DMS153 (cell line): ENCODE measurements around the gene KRTAP10-3.

Source experiments
- DNase-seq: peaks from one replicate; lab custom pipeline; 2025; lab: John Stamatoyannopoulos, UW

KRTAP10-3 gene

DNA sequence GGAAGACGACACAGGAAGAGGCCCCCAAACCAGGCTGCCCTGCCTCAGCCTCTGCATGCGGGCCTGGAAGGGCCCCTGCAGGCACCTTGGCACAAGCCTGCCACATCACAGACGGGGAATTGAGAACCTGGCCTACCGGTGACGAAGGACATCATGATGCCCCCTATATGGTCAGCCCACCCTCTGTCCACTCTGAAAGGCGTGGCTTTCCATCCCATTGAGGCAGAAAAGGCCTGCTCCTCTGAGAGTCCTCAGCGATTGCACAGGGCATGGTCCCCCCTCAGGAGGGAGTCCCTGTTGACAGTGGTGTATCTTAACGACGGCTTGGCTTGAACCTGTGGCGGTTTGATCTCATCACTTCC, 30.0 kb downstream of the KRTAP10-3 start:
- DNase-seq = no peak

GRCh38 chr21:44527983-44528633, 30.5 kb downstream of the KRTAP10-3 start:
- DNase-seq = no peak

- no peak for DNase-seq
Measured at GRCh38 chr21:44527156-44527982, 31.2 kb downstream of the KRTAP10-3 start.

GRCh38 chr21:44526096-44526997, 32.2 kb downstream of the KRTAP10-3 start:
- DNase-seq = no peak

- no peak for DNase-seq
Measured at GRCh38 chr21:44525391-44526095, 33.1 kb downstream of the KRTAP10-3 start.

DNA sequence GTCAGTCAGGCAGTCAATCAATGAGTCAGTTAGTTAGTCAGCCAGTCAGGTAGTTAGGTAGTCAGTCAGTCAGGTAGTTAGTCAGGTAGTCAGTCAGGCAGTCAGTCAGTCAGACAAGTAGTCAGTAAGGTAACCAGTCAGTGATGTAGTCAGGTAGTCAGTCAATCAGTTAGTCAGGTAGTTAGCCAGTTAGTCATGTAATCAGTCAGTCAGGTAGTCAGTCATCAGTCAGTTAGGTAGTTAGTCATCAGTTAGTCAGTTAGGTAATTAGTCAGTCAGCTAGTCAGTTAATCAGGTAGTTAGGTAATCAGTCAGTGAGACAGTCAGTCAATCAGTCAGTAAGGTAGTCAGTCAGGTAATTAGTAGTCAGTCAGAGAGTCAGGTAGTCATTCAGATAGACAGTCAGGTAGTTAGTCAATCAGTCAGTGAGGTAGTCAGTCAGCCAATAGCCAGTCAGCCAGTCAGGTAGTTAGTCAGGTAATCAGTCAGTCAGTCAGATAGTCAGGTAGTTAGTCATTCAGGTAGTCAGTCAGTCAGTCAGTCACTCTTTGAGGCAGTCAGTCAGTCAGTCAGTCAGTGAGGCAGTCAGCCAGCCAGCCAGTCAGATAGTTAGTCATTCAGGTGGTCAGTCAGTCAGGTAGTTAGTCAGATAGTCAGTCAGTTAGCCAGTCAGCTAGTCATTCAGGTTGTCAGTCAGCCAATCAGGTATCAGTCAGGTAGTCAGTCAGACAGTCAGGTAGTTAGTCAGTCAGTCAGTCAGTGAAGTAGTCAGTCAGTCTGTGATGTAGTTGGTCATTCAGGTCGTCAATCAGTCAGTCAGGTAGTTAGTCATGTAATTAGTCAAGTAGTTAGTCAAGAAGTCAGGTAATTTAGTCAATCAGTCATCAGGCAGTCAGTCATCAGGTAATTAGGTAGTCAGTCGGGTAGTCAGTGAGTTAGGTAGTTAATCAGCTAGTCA, 33.9 kb downstream of the KRTAP10-3 start:
- no peak for DNase-seq

- no peak for DNase-seq
Measured at GRCh38 chr21:44523567-44524413, 34.8 kb downstream of the KRTAP10-3 start.

DNA sequence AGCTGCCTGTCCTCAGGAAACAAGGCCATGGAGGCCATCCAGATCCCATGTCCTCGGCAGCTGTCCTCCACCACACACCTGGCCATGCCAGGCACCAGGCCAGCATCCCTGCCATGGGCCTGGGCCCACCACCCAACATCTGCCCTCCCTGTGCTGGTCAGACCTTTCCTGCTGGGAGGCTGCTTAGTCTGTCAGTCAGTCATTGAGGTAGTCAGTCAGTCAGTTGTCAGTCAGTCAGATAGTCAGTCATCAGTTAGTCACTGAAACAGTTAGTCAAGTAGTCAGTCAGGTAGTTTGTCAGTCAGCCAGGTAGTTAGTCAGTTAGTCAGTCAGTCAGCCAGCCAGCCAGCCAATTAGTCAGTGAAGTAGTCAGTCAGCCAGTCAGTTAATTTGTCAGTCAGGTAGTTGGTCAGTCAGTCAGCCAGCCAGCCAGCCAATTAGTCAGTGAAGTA, 35.8 kb downstream of the KRTAP10-3 start:
- DNase-seq = no peak

- no peak for DNase-seq
Measured at GRCh38 chr21:44521928-44522752, 36.5 kb downstream of the KRTAP10-3 start.

- no peak for DNase-seq
Measured at GRCh38 chr21:44521301-44521927, 37.2 kb downstream of the KRTAP10-3 start.

- DNase-seq = no peak
Measured at GRCh38 chr21:44520326-44521300, 38.0 kb downstream of the KRTAP10-3 start.

GRCh38 chr21:44519346-44520325, 39.0 kb downstream of the KRTAP10-3 start:
- DNase-seq = no peak

DNA sequence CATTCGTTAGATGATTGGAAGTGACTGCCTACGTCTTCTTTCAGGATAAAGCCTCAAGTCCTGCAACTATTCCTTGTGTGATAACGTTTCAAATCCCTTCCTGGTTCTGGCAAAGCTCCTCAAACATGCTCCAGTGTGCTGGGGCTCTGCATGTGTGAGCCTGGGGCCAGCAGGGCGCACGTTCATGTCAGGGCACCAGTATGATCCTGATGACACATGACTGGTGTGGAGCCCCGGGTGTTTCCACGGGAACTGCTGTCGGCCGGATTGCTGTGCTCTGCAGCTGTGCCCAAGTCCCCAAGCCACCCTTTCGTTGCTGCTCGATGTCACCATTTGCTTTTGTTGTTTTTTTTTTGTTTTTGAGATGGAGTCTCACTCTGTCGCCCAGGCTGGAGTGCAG, 39.9 kb downstream of the KRTAP10-3 start:
- DNase-seq = no peak

GRCh38 chr21:44517175-44517899, 41.3 kb downstream of the KRTAP10-3 start:
- DNase-seq = no peak

DNA sequence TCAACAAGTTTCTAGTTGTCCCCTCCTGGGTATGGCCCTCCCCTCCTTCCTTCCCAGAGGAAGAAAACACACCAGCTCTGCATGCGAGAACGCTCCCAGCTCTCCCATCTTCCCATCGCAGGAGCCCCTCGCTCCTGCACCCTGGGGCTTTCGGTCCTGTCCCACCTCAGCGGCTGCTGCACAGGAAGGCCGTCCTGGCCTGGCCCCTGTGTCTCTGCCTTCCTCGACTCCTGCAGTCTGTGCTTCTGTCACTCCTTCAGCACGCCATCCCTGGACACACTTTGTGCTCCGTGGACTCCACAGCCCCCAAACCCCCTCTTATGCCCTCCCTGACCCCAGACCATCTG, 41.8 kb downstream of the KRTAP10-3 start:
- no peak for DNase-seq
